ENCODE data around the gene DNAAF5.

The DNAAF5 gene
- total RNA-seq = 4.7 to 36.1 (median 21.5) reads per million in 9 experiments

DNA sequence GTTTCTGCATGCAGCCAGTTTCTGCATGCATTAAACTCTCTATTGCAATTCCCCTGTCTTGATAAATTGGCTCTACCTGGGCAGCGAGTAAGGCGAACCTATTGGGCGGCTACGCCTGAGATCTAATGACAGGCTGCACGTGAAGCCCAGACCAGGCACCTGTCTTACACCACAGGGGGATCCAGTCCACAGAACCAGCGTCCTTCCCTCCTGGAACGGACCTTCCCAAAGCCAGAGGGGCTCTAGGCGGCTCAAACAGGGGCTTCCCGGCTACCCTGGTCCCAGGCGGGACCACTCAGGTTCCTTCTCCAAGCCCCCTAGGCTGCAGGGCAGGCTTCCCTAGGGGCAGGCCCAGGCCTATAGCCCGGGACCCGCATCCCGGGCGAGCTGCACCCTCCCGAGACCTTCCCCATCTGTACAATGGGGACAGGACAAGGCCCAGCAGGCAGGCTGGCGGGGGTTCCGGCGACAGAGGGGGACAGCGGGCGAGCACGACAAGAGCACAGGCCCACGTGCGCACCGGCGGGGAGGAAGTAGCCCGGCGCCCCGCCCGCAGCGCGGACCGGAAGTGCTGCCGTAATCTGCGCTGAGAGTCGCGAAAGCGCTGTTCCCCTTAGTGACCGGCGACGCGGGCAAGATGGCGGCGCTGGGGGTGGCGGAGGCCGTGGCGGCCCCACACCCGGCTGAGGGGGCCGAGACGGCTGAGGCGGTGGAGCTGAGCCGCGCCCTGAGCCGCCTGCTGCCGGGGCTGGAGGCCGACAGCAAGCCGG, at the start of gene DNAAF5:
DNAAF5 (plus strand) TSS at position 616 of the 770 bp plus-strand sequence; CDS start at position 638, 22 bp downstream.
- peaks cover 15 to 16% of the 10 kb centered on the region in 2 donors for H3K4me1 Mint-ChIP-seq (ENCODE audit: low read depth in 2 of 2)
- DNase-seq = peak; percentile 80 to 82 (median 82)

DNA sequence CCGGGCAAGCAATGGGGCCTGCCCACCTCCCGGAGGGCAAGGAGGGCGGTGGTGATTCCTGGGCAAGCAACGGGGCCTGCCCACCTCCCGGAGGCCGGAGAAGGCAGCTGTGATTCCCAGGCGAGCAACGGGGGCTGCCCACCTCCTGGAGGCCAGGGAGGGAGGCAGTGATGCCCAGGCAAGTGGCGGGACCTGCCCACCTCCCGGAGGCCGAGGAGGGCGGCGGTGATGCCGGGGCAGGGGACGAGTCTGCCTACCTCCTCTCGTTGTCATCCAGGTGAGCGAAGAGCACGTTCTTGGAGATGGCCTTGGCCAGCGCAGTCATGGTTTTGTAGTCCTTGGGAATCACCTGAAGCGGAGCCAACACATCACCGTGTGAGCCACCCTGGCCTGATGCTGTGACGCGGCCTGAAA, 49.5 kb upstream of the DNAAF5 start:
- DNase-seq = no peak
- ATAC-seq (replicated peaks) = no peak
- no peak overlapping the region for H3K27ac Mint-ChIP-seq
- H3K36me3 Mint-ChIP-seq (ENCODE audit: insufficient read depth) = peaks cover 9% of the 10 kb centered on the region
- no peaks in the 10 kb centered on the region for H3K27me3 Mint-ChIP-seq
- peaks cover 0 to 12% of the 10 kb centered on the region in 2 donors for H3K9me3 Mint-ChIP-seq
- no peak overlapping the region for H3K4me3 Mint-ChIP-seq
- H3K4me1 Mint-ChIP-seq (ENCODE audit: low read depth in 2 of 2) = no peaks in the 10 kb centered on the region

More for the DNA sequence above, at the start of gene DNAAF5:
- ATAC-seq (replicated peaks) = peak; percentile 95
- Mint-ChIP-seq H3K9me3 (peaks cover 0 to 3% of the 10 kb centered on the region in 2 donors), H3K36me3 (ENCODE audit: insufficient read depth) (no peaks in the 10 kb centered on the region), H3K4me3 (peak within 1 kb of the TSS; percentile 84 to 86), H3K27me3 (no peaks in the 10 kb centered on the region), H3K27ac (peak within 1 kb of the TSS; percentile 24 to 31)

DNA sequence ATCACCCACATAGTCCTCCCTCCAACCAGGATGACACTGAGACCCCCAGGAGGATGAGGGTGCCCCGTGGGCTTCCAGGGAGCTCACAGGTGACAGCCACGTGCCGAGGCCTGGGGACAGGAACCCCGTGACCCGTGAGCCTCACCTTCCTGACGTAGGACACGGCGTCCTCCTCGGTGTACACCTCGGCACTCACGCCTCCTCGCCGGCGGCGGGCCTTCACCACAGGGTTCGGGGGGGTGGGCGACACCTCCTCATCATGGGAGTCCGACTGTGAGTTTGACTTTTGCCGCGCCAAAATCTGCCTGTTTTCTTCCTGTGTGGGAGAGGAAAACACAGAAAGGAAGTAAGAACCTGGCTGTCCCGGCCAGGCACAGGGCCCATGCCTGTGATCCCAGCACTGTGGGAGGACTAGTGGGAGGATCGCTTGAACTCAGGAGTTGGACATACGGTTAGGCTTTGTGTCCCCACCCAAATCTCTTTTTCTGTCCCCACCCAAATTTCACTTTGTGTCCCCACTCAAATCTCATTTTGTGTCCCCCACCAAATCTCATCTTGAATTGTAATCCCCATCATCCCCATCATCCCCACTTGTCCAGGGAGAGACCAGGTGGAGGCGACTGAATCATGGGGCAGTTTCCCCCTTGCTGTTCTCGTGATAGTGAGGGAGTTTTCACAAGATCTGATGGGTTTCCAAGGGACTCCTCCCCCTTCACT, 45.9 kb upstream of the DNAAF5 start:
- no peak for ATAC-seq (replicated peaks)
- Mint-ChIP-seq H3K27ac (no peak overlapping the region), H3K36me3 (ENCODE audit: insufficient read depth) (no peaks in the 10 kb centered on the region), H3K27me3 (no peaks in the 10 kb centered on the region), H3K4me1 (ENCODE audit: low read depth in 2 of 2) (peaks cover 0 to 2% of the 10 kb centered on the region in 2 donors), H3K9me3 (peaks cover 0 to 2% of the 10 kb centered on the region in 2 donors), H3K4me3 (no peak overlapping the region)
- DNase-seq = no peak

DNA sequence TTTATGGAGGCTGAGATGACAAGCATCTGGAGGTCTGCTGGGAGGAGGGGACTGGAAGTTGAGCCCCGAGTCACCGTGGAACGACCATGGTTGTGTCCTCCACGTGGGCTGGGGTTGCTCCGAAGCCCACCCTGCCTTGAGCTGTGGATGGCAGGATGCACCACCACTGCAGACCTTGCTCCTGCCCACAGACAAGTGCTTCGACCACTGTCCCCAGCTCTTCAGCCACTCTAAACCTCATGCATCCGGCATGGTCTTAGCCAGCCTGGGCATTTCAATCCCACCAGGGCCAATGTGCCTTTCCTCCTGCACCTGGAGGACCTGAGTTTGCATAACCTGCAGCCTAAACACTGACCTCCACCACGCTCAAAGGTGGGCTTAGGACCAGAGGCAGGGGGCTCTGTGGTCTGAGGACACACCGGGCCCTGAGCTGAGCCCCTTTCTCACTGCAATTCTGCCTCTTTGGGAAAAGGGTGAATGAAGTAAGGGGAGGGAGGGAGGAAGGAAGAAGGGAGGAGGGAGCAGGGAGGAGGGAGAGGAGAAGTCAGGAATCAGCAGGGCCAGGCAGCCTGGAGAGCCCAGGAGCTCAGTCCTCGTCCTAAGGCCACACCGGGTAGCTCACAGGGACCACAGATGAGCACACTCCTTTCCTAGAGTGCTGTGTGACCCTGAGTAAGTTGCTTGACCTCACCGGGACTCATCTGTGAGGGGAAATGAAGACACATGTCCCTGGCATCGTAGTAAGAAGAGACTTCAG, 44.8 kb upstream of the DNAAF5 start:
- Mint-ChIP-seq H3K4me3 (no peak overlapping the region), H3K9me3 (peaks cover 5 to 6% of the 10 kb centered on the region in 2 donors), H3K27me3 (no peaks in the 10 kb centered on the region), H3K27ac (no peak overlapping the region), H3K36me3 (ENCODE audit: insufficient read depth) (no peaks in the 10 kb centered on the region), H3K4me1 (ENCODE audit: low read depth in 2 of 2) (peaks cover 0 to 2% of the 10 kb centered on the region in 2 donors)
- ATAC-seq (replicated peaks) = no peak
- no peak for DNase-seq

DNA sequence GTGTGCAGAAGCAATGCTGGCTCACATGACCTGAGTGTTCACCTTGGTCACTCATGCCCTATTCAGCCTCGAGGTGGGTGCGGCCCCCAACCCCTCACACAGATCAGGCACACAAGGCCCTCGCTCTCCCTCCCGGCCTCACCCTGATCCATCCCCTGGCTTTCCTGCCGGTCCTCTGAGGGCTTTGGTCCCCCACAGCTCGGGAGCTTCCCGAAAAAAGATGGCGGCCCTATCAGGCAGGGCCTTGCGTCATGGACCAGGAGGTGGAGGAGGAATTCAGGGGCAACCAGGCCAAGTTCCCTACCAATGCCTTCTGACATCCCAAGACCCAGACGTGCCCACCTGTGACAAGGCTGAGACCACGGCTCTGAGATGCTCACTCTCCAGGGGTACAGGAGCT, 43.7 kb upstream of the DNAAF5 start:
- Mint-ChIP-seq H3K36me3 (ENCODE audit: insufficient read depth) (no peaks in the 10 kb centered on the region), H3K4me1 (ENCODE audit: low read depth in 2 of 2) (peaks cover 2 to 4% of the 10 kb centered on the region in 2 donors), H3K27ac (no peak overlapping the region), H3K27me3 (no peaks in the 10 kb centered on the region), H3K9me3 (peaks cover 8 to 11% of the 10 kb centered on the region in 2 donors), H3K4me3 (no peak overlapping the region)
- DNase-seq (no peak), ATAC-seq (replicated peaks) (no peak)

DNA sequence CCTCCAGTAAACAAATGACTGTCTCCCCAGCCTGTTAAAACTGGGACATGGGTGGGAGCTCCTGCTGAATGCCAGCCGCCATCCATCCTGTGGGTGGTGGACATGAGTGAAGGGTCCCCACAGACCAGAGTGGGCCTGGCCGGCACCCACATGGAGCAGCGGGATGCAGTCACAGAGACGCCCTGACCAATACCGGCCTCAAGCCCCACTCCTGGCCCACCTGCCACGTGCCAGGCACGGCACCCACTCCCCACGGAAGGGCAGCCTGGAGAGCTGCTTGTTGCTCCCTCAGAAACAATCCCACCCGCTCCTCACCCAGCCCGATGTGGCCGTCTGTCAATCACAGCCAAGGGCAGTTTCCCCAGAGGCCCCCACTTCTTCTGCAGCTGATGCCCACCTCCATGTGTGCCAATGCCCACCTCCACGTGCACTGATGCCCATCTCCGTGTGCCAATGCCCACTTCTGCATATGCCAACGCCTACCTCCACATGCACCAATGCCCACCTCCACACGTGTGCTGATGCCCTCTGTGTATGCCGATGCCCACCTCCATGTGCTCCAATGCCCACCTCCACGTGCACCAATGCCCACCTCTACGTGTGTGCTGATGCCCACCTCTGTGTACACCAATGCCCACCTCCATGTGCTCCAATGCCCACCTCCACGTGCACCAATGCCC, 42.8 kb upstream of the DNAAF5 start:
- DNase-seq (no peak), ATAC-seq (replicated peaks) (no peak)
- Mint-ChIP-seq H3K4me3 (no peak overlapping the region), H3K27ac (no peak overlapping the region), H3K36me3 (ENCODE audit: insufficient read depth) (no peaks in the 10 kb centered on the region), H3K27me3 (no peaks in the 10 kb centered on the region), H3K9me3 (peaks cover 8 to 14% of the 10 kb centered on the region in 2 donors), H3K4me1 (ENCODE audit: low read depth in 2 of 2) (peaks cover 2 to 4% of the 10 kb centered on the region in 2 donors)

DNA sequence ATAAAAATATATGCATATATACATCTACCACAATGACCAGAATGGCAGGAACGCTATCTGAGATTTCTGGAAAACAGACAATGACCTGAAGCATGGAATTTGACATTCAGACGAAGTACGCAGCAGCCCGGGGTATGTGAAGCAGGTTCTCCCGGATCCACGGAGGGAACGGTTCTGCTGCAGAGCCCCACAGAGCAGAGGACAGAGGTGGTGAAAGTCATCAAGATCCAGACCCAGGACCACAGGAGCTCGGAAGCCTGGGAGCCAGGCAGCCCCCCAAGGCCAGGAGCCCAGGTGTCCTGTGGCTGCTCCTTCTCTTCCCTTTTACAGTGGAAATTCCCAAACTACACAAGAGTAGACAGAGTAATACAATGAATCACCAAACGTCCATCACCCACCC, 42.1 kb upstream of the DNAAF5 start:
- Mint-ChIP-seq H3K4me3 (no peak overlapping the region), H3K27me3 (no peaks in the 10 kb centered on the region), H3K36me3 (ENCODE audit: insufficient read depth) (no peaks in the 10 kb centered on the region), H3K4me1 (ENCODE audit: low read depth in 2 of 2) (peaks cover 2 to 4% of the 10 kb centered on the region in 2 donors), H3K9me3 (peaks cover 8 to 16% of the 10 kb centered on the region in 2 donors), H3K27ac (no peak overlapping the region)
- DNase-seq (no peak), ATAC-seq (replicated peaks) (no peak)

DNA sequence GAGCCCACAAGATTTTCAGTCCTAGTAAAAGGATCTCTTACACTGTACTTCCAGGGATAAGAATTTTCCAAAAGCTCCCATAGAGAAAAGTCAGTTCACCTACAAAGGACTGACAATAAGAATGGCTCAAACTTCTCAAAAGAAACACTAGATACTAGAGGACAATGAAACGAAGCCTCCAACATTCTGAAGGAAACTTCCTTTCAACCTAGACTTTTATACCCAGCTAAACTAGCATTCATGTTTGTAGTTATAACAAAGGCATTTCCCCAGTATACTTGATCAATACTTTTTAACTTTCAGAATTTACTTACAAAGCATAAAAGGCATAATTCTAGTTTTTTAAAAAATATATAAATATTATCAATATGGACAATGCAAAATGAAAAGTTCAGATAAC, 41.0 kb upstream of the DNAAF5 start:
- Mint-ChIP-seq H3K9me3 (peaks cover 8 to 16% of the 10 kb centered on the region in 2 donors), H3K4me1 (ENCODE audit: low read depth in 2 of 2) (peaks cover 2 to 4% of the 10 kb centered on the region in 2 donors), H3K27ac (no peak overlapping the region), H3K27me3 (no peaks in the 10 kb centered on the region), H3K36me3 (ENCODE audit: insufficient read depth) (no peaks in the 10 kb centered on the region), H3K4me3 (no peak overlapping the region)
- DNase-seq (no peak), ATAC-seq (replicated peaks) (no peak)

DNA sequence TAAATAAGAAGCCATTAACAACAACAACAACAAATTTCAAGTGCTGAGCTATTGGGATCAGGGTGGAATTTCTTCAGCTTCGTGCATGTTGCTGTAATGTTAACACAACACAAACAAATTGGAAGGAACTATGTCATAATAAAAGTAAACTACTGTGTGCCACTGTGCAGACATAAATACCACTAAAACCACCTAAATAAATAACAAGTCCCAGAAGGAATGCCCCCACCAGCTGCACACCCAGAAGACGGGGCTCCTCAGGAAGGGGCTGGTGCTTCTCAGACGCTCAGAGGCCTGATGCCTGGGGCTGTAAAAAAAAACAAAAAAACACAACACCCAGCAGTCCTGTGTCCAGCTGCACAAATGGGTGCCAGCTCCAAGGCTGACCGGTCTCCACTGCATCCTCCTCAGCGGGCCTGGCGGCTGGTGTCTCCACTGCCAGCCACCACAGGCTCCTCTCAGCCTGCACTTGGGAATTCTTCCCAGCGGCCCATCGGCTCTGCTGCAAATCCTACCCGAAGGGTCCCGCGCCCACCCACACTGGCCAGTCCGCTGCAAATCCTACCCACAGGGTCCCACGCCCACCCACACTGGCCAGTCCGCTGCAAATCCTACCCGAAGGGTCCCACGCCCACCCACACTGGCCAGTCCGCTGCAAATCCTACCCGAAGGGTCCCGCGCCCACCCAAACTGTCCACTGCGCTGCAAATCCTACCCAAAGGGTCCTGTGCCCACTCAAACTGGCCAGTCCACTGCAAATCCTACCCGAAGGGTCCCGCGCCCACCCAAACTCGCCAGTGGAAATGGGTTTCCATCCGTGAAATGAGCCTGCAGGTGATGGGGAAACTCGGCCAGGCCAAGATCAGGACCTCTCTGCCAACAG, 35.8 kb upstream of the DNAAF5 start:
- ATAC-seq (replicated peaks) (no peak), DNase-seq (no peak)
- Mint-ChIP-seq H3K27ac (no peak overlapping the region), H3K9me3 (peaks cover 8 to 13% of the 10 kb centered on the region in 2 donors), H3K4me1 (ENCODE audit: low read depth in 2 of 2) (peaks cover 0 to 4% of the 10 kb centered on the region in 2 donors), H3K4me3 (no peak overlapping the region), H3K36me3 (ENCODE audit: insufficient read depth) (no peaks in the 10 kb centered on the region), H3K27me3 (no peaks in the 10 kb centered on the region)

DNA sequence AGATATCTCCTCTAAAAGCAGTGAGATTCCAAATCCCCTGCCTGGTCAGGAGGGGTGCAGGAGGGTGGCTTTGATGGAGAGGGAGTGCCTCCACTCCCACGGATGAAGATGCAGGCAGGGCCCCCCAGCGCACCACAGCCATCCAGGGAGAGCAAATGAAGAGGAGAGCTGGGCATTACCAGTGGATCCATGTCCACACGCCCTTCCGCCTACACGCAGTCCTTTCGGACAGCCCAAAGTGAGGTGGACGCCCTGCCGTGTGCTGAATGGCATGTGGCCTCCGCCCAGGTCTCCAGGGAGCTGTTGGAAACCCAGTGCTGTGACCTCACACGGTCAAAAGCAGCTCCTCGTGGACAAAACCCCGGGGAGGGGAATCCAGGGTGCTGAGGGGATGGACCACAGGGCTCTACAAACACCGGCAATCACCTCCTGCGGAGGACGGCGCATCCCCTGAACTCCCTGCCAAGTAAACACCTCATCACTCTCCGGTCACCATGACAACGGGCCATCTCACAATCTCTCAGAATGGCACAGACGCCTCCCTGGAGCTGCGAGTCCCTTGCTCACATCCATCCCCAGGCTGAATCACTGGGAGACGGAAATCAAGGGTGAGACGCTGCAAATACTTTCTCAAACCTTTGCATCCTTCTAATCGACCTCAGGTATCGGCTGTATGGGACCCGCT, 35.0 kb upstream of the DNAAF5 start:
- H3K36me3 Mint-ChIP-seq (ENCODE audit: insufficient read depth) = no peaks in the 10 kb centered on the region
- no peak overlapping the region for H3K27ac Mint-ChIP-seq
- DNase-seq (no peak), ATAC-seq (replicated peaks) (no peak)
- peaks cover 4 to 12% of the 10 kb centered on the region in 2 donors for H3K9me3 Mint-ChIP-seq
- H3K27me3 Mint-ChIP-seq = no peaks in the 10 kb centered on the region
- no peak overlapping the region for H3K4me3 Mint-ChIP-seq
- H3K4me1 Mint-ChIP-seq (ENCODE audit: low read depth in 2 of 2) = peaks cover 0 to 4% of the 10 kb centered on the region in 2 donors

DNA sequence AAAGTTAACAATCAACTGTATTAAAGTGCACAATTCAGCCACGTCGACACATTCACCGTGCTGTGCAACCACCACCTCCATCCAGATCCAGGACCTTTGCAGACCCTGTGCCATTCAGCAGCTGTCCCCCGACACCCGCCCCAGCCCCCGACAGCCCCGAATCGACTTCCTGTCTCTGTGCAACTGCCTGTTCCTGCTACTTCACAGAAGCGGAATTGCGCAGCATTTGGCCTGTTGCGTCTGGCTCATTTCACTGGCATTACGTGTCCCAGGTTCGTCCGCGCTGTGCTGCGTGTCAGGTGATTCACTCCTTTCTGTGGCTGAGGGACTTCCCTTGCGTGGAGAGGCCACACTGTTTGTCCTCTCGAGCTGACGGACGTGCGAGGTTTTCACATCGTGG, 33.2 kb upstream of the DNAAF5 start:
- no peak for DNase-seq
- Mint-ChIP-seq H3K27ac (no peak overlapping the region), H3K27me3 (no peaks in the 10 kb centered on the region), H3K4me1 (ENCODE audit: low read depth in 2 of 2) (no peaks in the 10 kb centered on the region), H3K4me3 (no peak overlapping the region), H3K9me3 (peaks cover 0 to 4% of the 10 kb centered on the region in 2 donors), H3K36me3 (ENCODE audit: insufficient read depth) (no peaks in the 10 kb centered on the region)
- no peak for ATAC-seq (replicated peaks)

DNA sequence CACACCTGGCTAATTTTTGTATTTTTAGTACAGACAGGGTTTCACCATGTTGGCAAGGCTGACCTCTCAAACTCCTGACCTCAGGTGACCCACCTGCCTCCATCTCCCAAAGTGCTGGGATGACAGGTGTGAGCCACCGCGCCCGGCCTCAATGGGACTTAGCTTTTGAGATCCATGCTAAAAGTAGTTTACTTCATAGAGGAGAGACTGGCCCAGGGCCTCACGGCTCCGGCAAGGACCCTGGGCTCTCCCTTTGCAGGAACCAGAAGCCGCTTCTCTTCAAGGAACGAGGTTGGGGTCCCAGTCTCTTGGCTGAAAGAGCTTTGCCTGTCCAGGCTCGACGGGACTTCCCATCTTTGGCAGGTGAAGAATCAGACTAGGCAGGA, 30.1 kb upstream of the DNAAF5 start:
- Mint-ChIP-seq H3K9me3 (no peaks in the 10 kb centered on the region), H3K36me3 (ENCODE audit: insufficient read depth) (no peaks in the 10 kb centered on the region), H3K4me1 (ENCODE audit: low read depth in 2 of 2) (no peaks in the 10 kb centered on the region), H3K27me3 (no peaks in the 10 kb centered on the region), H3K27ac (no peak overlapping the region), H3K4me3 (no peak overlapping the region)
- ATAC-seq (replicated peaks) (no peak), DNase-seq (no peak)

Data from effector memory CD8-positive, alpha-beta T cell (primary cell).